Loucy (cell line): Measurements from ENCODE around the gene OR5AC2.

Source experiments
- H2AFZ ChIP-seq: fragments of 200-600 bp; sonication (generic); 2 replicates; pipeline ENCODE4 v1.6.0; 2016; ENCODE audit warnings: antibody characterized with exemption, mild to moderate bottlenecking, low read length, moderate library complexity
- H3F3A ChIP-seq: fragments of 200-600 bp; 2 replicates; pipeline ENCODE4 v1.6.0; 2016; ENCODE audit warnings: antibody characterized with exemption, low read depth, mild to moderate bottlenecking
- H3K27me3 ChIP-seq: fragments of 200-600 bp; sonication (generic); 2 replicates; pipeline ENCODE4 v1.6.1; 2014; ENCODE audit warnings: low read length, mild to moderate bottlenecking; ENCODE audit not compliant: insufficient read depth, poor library complexity, severe bottlenecking
- H3K36me3 ChIP-seq: fragments of 200-600 bp; sonication (generic); 2 replicates; pipeline ENCODE4 v1.6.1; 2016; ENCODE audit warnings: low read length; ENCODE audit not compliant: insufficient read depth
- H3K4me1 ChIP-seq: fragments of 200-600 bp; sonication (generic); 2 replicates; pipeline ENCODE4 v1.5.1; 2014; ENCODE audit warnings: low read length, mild to moderate bottlenecking; ENCODE audit not compliant: insufficient read depth, poor library complexity, severe bottlenecking
- H3K4me2 ChIP-seq: fragments of 200-600 bp; sonication (generic); 2 replicates; pipeline ENCODE4 v1.6.0; 2014; ENCODE audit warnings: antibody characterized with exemption, low read length, low read depth, mild to moderate bottlenecking; ENCODE audit not compliant: poor library complexity, severe bottlenecking
- H3K4me3 ChIP-seq: fragments of 200-600 bp; sonication (generic); 2 replicates; pipeline ENCODE4 v1.5.1; 2014; ENCODE audit warnings: low read length, mild to moderate bottlenecking, mixed read lengths; ENCODE audit not compliant: poor library complexity, severe bottlenecking
- H3K79me2 ChIP-seq: fragments of 200-600 bp; sonication (generic); 2 replicates; pipeline ENCODE4 v1.6.1; 2014; ENCODE audit warnings: low read length; ENCODE audit not compliant: insufficient read depth
- H3K9ac ChIP-seq: fragments of 200-600 bp; sonication (generic); 2 replicates; pipeline ENCODE4 v1.6.0; 2014; ENCODE audit warnings: mild to moderate bottlenecking, low read depth, low read length, moderate library complexity; ENCODE audit not compliant: poor library complexity, severe bottlenecking
- H3K9me2 ChIP-seq: fragments of 200-600 bp; sonication (generic); replicated peaks from 2 replicates; pipeline ENCODE4 v1.6.1; 2016; ENCODE audit warnings: low read depth, low read length, mixed read lengths
- H3K9me3 ChIP-seq: fragments of 200-600 bp; sonication (generic); 2 replicates; pipeline ENCODE4 v1.6.1; 2014; ENCODE audit warnings: mild to moderate bottlenecking, antibody characterized with exemption, low read length, low read depth; ENCODE audit not compliant: insufficient read depth
- H4K20me1 ChIP-seq: fragments of 200-600 bp; sonication (generic); 2 replicates; pipeline ENCODE4 v1.6.0; 2014; ENCODE audit warnings: antibody characterized with exemption, low read length, mild to moderate bottlenecking; ENCODE audit not compliant: insufficient read depth, poor library complexity, severe bottlenecking
- CTCF ChIP-seq: fragments of 200-600 bp; sonication (generic); conservative IDR thresholded peaks from 2 replicates; pipeline ENCODE4 v1.5.1; 2014; ENCODE audit warnings: mild to moderate bottlenecking, antibody characterized with exemption, low read length
- EZH2phosphoT487 ChIP-seq: fragments of 200-600 bp; IDR thresholded peaks from 2 replicates; pipeline ENCODE4 v1.6.1; 2018; ENCODE audit warnings: antibody characterized with exemption, mild to moderate bottlenecking, moderate library complexity, borderline replicate concordance

OR5AC2 gene

GRCh38 chr3:98039322-98040024 is 47.5 kb upstream of the OR5AC2 start:
- H3K9ac ChIP-seq: no peak overlapping the region
- H3K27me3 ChIP-seq: no peaks in the 10 kb centered on the region
- no peaks in the 10 kb centered on the region for H3K79me2 ChIP-seq
- H3K4me2 ChIP-seq: peak overlapping the region; percentile 57
- no peaks in the 10 kb centered on the region for H3F3A ChIP-seq
- peak; percentile 99 for TF ChIP-seq CTCF
- no peak for TF ChIP-seq EZH2phosphoT487
- H3K9me2 ChIP-seq: no peaks in the 10 kb centered on the region
- no peaks in the 10 kb centered on the region for H4K20me1 ChIP-seq
- H2AFZ ChIP-seq: peak overlapping the region; percentile 79
- no peaks in the 10 kb centered on the region for H3K4me1 ChIP-seq
- H3K4me3 ChIP-seq: peak overlapping the region; percentile 58
- no peaks in the 10 kb centered on the region for H3K36me3 ChIP-seq
- no peaks in the 10 kb centered on the region for H3K9me3 ChIP-seq

- no peaks in the 10 kb centered on the region for H3K27me3 ChIP-seq
- no peaks in the 10 kb centered on the region for H3K9me2 ChIP-seq
- H4K20me1 ChIP-seq: no peaks in the 10 kb centered on the region
- TF ChIP-seq CTCF: no peak
- no peak overlapping the region for H3K4me2 ChIP-seq
- H3K4me1 ChIP-seq: no peaks in the 10 kb centered on the region
- no peaks in the 10 kb centered on the region for H3K36me3 ChIP-seq
- H2AFZ ChIP-seq: no peak overlapping the region
- H3K79me2 ChIP-seq: no peaks in the 10 kb centered on the region
- H3F3A ChIP-seq: no peaks in the 10 kb centered on the region
- H3K9me3 ChIP-seq: no peaks in the 10 kb centered on the region
- H3K4me3 ChIP-seq: no peak overlapping the region
- no peak overlapping the region for H3K9ac ChIP-seq
Observed at GRCh38 chr3:98041350-98041749, 45.6 kb upstream of the OR5AC2 start.

GRCh38 chr3:98048586-98048985 is 38.4 kb upstream of the OR5AC2 start:
- TF ChIP-seq CTCF (no peak), EZH2phosphoT487 (no peak)
- H2AFZ ChIP-seq: no peak overlapping the region
- no peaks in the 10 kb centered on the region for H3F3A ChIP-seq
- H3K9ac ChIP-seq: no peak overlapping the region
- no peaks in the 10 kb centered on the region for H3K36me3 ChIP-seq
- no peak overlapping the region for H3K4me3 ChIP-seq
- H3K4me1 ChIP-seq: no peaks in the 10 kb centered on the region
- no peak overlapping the region for H3K4me2 ChIP-seq
- H3K27me3 ChIP-seq: no peaks in the 10 kb centered on the region
- no peaks in the 10 kb centered on the region for H4K20me1 ChIP-seq
- H3K9me2 ChIP-seq: no peaks in the 10 kb centered on the region
- H3K9me3 ChIP-seq: no peaks in the 10 kb centered on the region
- H3K79me2 ChIP-seq: no peaks in the 10 kb centered on the region
